H9 (cell line): ENCODE results near the gene PNPLA1. TPM values are rescaled to one million over a fixed set of nuclear protein-coding genes. Genes with fewer than 3 reads are reported as not detected.

Experiments
- DNase-seq: peaks from one replicate; pipeline ENCODE4 v3.0.0-alpha.2; 2017
- H2AFZ ChIP-seq: one replicate; pipeline ENCODE4 v1.6.1; 2013; ENCODE audit warnings: mild to moderate bottlenecking, low read length, control low read depth, moderate library complexity
- H2AK5ac ChIP-seq: 2 replicates; pipeline ENCODE4 v1.6.1; 2013; ENCODE audit warnings: low read length, control low read depth, mixed read lengths; ENCODE audit not compliant: insufficient read length
- H2BK120ac ChIP-seq: one replicate; pipeline ENCODE4 v1.6.1; 2013; ENCODE audit warnings: low read depth, mild to moderate bottlenecking, low read length, control low read depth, inconsistent platforms; ENCODE audit not compliant: poor library complexity, severe bottlenecking
- H2BK12ac ChIP-seq: 2 replicates; pipeline ENCODE4 v1.6.1; 2013; ENCODE audit warnings: low read length, control low read depth, mixed read lengths, low read depth; ENCODE audit not compliant: insufficient read length
- H2BK15ac ChIP-seq: 2 replicates; pipeline ENCODE4 v1.6.1; 2013; ENCODE audit warnings: low read depth, low read length, control low read depth
- H2BK20ac ChIP-seq: one replicate; pipeline ENCODE4 v1.6.1; 2013; ENCODE audit warnings: low read depth, mild to moderate bottlenecking, low read length, control low read depth, inconsistent platforms; ENCODE audit not compliant: poor library complexity, severe bottlenecking
- H2BK5ac ChIP-seq: 2 replicates; pipeline ENCODE4 v1.6.1; 2013; ENCODE audit warnings: low read length, control low read depth, mixed read lengths; ENCODE audit not compliant: insufficient read length
- H3K14ac ChIP-seq: 2 replicates; pipeline ENCODE4 v1.6.1; 2013; ENCODE audit warnings: low read length, control low read depth; ENCODE audit not compliant: insufficient read depth
- H3K18ac ChIP-seq: 2 replicates; pipeline ENCODE4 v1.6.1; 2013; ENCODE audit warnings: low read depth, mild to moderate bottlenecking, mixed read lengths, low read length, control low read depth; ENCODE audit not compliant: insufficient read length
- H3K23ac ChIP-seq: 2 replicates; pipeline ENCODE4 v1.6.1; 2013; ENCODE audit warnings: low read length, control low read depth, mixed read lengths, low read depth; ENCODE audit not compliant: insufficient read length
- H3K23me2 ChIP-seq: 2 replicates; pipeline ENCODE4 v1.6.1; 2013; ENCODE audit warnings: low read depth, mild to moderate bottlenecking, mixed read lengths, low read length, control low read depth; ENCODE audit not compliant: insufficient read length, poor library complexity, severe bottlenecking
- H3K27ac ChIP-seq: 2 replicates; pipeline ENCODE4 v1.5.1; 2013; ENCODE audit warnings: low read length, control low read depth, mixed read lengths, low read depth; ENCODE audit not compliant: insufficient read length
- H3K27me3 ChIP-seq: 2 replicates; pipeline ENCODE4 v1.6.1; 2013; ENCODE audit warnings: low read length, control low read depth, inconsistent platforms; ENCODE audit not compliant: insufficient read depth
- H3K4ac ChIP-seq: 2 replicates; pipeline ENCODE4 v1.6.1; 2013; ENCODE audit warnings: low read depth, mild to moderate bottlenecking, control low read depth, inconsistent platforms, low read length, moderate library complexity
- H3K4me1 ChIP-seq: 2 replicates; pipeline ENCODE4 v1.6.1; 2013; ENCODE audit warnings: low read length, control low read depth, inconsistent platforms; ENCODE audit not compliant: insufficient read depth
- H3K4me2 ChIP-seq: 2 replicates; pipeline ENCODE4 v1.6.1; 2013; ENCODE audit warnings: low read length, control low read depth, mixed read lengths; ENCODE audit not compliant: insufficient read length, insufficient read depth
- H3K56ac ChIP-seq: 2 replicates; pipeline ENCODE4 v1.6.1; 2013; ENCODE audit warnings: low read depth, mild to moderate bottlenecking, mixed read lengths, low read length, control low read depth; ENCODE audit not compliant: insufficient read length
- H3K79me1 ChIP-seq: 2 replicates; pipeline ENCODE4 v1.6.1; 2013; ENCODE audit warnings: low read depth, mild to moderate bottlenecking, moderate library complexity, low read length, control low read depth, inconsistent platforms; ENCODE audit not compliant: insufficient read depth, poor library complexity, severe bottlenecking
- H3K79me2 ChIP-seq: 2 replicates; pipeline ENCODE4 v1.6.1; 2013; ENCODE audit warnings: low read length, control low read depth, inconsistent platforms; ENCODE audit not compliant: insufficient read depth
- H3K9ac ChIP-seq: 2 replicates; pipeline ENCODE4 v1.6.1; 2013; ENCODE audit warnings: low read length, control low read depth, mixed read lengths; ENCODE audit not compliant: insufficient read length; ENCODE audit errors: extremely low read depth
- H3K9me3 ChIP-seq: one replicate; pipeline ENCODE4 v1.6.1; 2013; ENCODE audit warnings: low read depth, low read length, inconsistent platforms; ENCODE audit not compliant: control insufficient read depth
- H3T11ph ChIP-seq: one replicate; pipeline ENCODE4 v1.6.1; 2013; ENCODE audit warnings: mild to moderate bottlenecking, low read length, control low read depth, inconsistent platforms
- H4K20me1 ChIP-seq: one replicate; pipeline ENCODE4 v1.6.1; 2013; ENCODE audit not compliant: control insufficient read depth, insufficient read length, insufficient read depth
- H4K5ac ChIP-seq: 2 replicates; pipeline ENCODE4 v1.6.1; 2013; ENCODE audit warnings: low read depth, mild to moderate bottlenecking, mixed read lengths, low read length, control low read depth; ENCODE audit not compliant: insufficient read length
- H4K8ac ChIP-seq: replicated peaks from 2 replicates; pipeline ENCODE4 v1.6.1; 2013; ENCODE audit warnings: low read length, control low read depth, mixed read lengths, low read depth; ENCODE audit not compliant: insufficient read length
- H4K91ac ChIP-seq: 2 replicates; pipeline ENCODE4 v1.6.1; 2013; ENCODE audit warnings: low read depth, mild to moderate bottlenecking, moderate library complexity, mixed read lengths, low read length, control low read depth; ENCODE audit not compliant: insufficient read length
- H3K27ac Mint-ChIP-seq, 3 experiments: 2 replicates in 2 of 3; 3 replicates in 1 of 3; pipeline ENCODE4 v1.8.0; 2020 to 2021; ENCODE audit warnings: mixed read lengths in 3 of 3, mild to moderate bottlenecking in 1 of 3, moderate library complexity in 1 of 3
- H3K27me3 Mint-ChIP-seq: 2 replicates; pipeline ENCODE4 v1.8.0; 2021; ENCODE audit warnings: low read depth, mild to moderate bottlenecking, moderate library complexity, mixed read lengths
- H3K36me3 Mint-ChIP-seq, 3 experiments: 2 replicates in 2 of 3; 3 replicates in 1 of 3; pipeline ENCODE4 v1.8.0; 2020 to 2021; ENCODE audit warnings: low read depth in 3 of 3, mixed read lengths in 3 of 3; ENCODE audit not compliant: insufficient read depth in 1 of 3
- H3K4me1 Mint-ChIP-seq, 2 experiments: 2 replicates each; pipeline ENCODE4 v1.8.0; 2020; ENCODE audit warnings: mixed read lengths in 2 of 2
- H3K4me3 Mint-ChIP-seq, 2 experiments: 2 replicates in 1 of 2; 3 replicates in 1 of 2; pipeline ENCODE4 v1.8.0; 2020 to 2021; ENCODE audit warnings: mild to moderate bottlenecking in 2 of 2, mixed read lengths in 2 of 2, moderate library complexity in 1 of 2
- H3K9me3 Mint-ChIP-seq, 2 experiments: 2 replicates in 1 of 2; 3 replicates in 1 of 2; pipeline ENCODE4 v1.8.0; 2020; ENCODE audit warnings: mild to moderate bottlenecking in 2 of 2, mixed read lengths in 2 of 2, moderate library complexity in 1 of 2
- CTCF ChIP-seq: fragments of 200-600 bp; sonication (generic); conservative IDR thresholded peaks from 3 replicates; pipeline ENCODE4 v1.8.0; 2021; ENCODE audit warnings: antibody characterized with exemption, mild to moderate bottlenecking
- WGBS: extraction: QIAGEN DNeasy Blood & Tissue Kit; methylation state at CpG from one replicate; pipeline ENCODE4 v1.1.7; 2013; ENCODE audit warnings: missing lambda C conversion rate, low lambda C conversion rate, mixed read lengths; ENCODE audit not compliant: insufficient read length; ENCODE audit errors: extremely low coverage; 5-methylcytosine and 5-hydroxymethylcytosine counted together
- total RNA-seq: library from RNA; stranded (reverse); gene quantifications from 2 replicates; pipeline ENCODE4 v1.2.1, GENCODE V29; 2021

PNPLA1 gene
- total RNA-seq, 1 experiment from 2014 or later: 0.09 TPM

DNA sequence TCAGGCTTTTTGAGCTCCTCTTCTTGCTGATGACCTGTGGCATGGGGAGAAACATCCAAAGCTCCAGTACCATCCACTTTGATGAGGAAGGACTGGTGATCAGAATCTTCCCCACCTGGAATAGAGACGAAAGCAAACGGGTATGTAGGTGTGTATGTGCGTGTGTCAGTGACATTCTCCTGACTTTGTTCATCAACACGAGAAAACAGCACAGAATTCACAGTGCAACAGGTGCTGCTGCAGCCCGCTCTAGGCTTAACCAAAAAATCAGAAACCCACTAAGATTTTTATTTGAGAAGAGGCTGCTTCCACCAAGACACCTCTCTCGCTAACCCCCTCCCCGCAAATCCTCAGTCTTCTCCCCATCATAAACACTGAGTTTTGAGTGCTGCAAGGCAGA lies 58.7 kb downstream of the PNPLA1 start:
- no peaks in the 10 kb centered on the region for H4K20me1 ChIP-seq

More for the DNA sequence above, 58.7 kb downstream of the PNPLA1 start:
- H2AK5ac ChIP-seq: no peak overlapping the region
- no peaks in the 10 kb centered on the region for H3K4me1 ChIP-seq
- no peak overlapping the region for H3K18ac ChIP-seq
- H3K9ac ChIP-seq: no peak overlapping the region
- no peak overlapping the region for H3K23ac ChIP-seq
- no peak overlapping the region for H3T11ph ChIP-seq
- no peaks in the 10 kb centered on the region for H3K79me1 ChIP-seq
- H2BK12ac ChIP-seq: no peak overlapping the region
- no peak overlapping the region for H4K91ac ChIP-seq
- no peak for TF ChIP-seq CTCF
- Mint-ChIP-seq H3K9me3 (no peaks in the 10 kb centered on the region; a peak in 1 of 5 replicates), H3K4me1 (peaks cover 26 to 41% of the 10 kb centered on the region in 2 experiments), H3K27me3 (peaks cover 9% of the 10 kb centered on the region), H3K36me3 (no peaks in the 10 kb centered on the region), H3K4me3 (no peak overlapping the region), H3K27ac (no peak overlapping the region; a peak in 2 of 7 replicates)
- H2BK15ac ChIP-seq: no peak overlapping the region
- no peak overlapping the region for H3K4ac ChIP-seq
- no peaks in the 10 kb centered on the region for H3K23me2 ChIP-seq
- no peak overlapping the region for H3K14ac ChIP-seq
- H4K8ac ChIP-seq: no peak overlapping the region
- H3K79me2 ChIP-seq: no peaks in the 10 kb centered on the region
- no peaks in the 10 kb centered on the region for H3K9me3 ChIP-seq
- H2BK120ac ChIP-seq: no peak overlapping the region
- no peak overlapping the region for H3K4me2 ChIP-seq
- H2BK5ac ChIP-seq: no peak overlapping the region
- H3K27me3 ChIP-seq: no peaks in the 10 kb centered on the region
- H2BK20ac ChIP-seq: no peak overlapping the region
- H3K56ac ChIP-seq: no peak overlapping the region
- no peak overlapping the region for H2AFZ ChIP-seq
- no peak for DNase-seq
- no peak overlapping the region for H3K27ac ChIP-seq
- no CpG with 5 or more reads among the region's 7 CpGs for WGBS
- H4K5ac ChIP-seq: no peak overlapping the region
